GM12865 (cell line): ENCODE measurements around the gene STRIP1.

Experiments used
- DNase-seq: peaks from one replicate; pipeline ENCODE4 v3.0.0; 2010; ENCODE audit warnings: low read depth
- H3K4me3 ChIP-seq: 2 replicates; pipeline ENCODE4 v1.5.1; 2011; ENCODE audit warnings: mild to moderate bottlenecking, low read depth, low read length, control low read depth
- CTCF ChIP-seq: IDR thresholded peaks from 2 replicates; pipeline ENCODE4 v1.5.1; 2011; ENCODE audit warnings: low read length, control low read depth, low read depth, inconsistent platforms; ENCODE audit not compliant: insufficient read depth; ENCODE audit errors: missing control alignments

STRIP1 gene

DNA sequence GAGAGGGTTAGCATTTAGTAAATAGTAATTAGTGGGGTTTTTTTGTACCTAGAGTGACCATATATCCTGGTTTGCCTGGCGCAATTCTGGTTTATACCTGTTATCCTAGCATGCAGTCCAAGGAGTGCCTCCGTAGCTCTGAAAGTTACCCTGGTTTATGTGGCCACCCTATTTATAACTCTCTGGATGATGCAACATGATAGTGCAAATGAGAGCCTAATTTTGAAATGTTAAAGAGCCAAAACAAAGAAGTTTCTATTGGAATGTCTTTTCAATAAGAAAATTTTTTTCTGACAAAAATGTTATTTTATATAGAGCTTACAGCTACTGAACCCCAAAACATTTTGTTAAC is 44.1 kb upstream of the STRIP1 start:
- TF ChIP-seq CTCF, result no peak
- no peak overlapping the region for H3K4me3 ChIP-seq
- no peak for DNase-seq

DNA sequence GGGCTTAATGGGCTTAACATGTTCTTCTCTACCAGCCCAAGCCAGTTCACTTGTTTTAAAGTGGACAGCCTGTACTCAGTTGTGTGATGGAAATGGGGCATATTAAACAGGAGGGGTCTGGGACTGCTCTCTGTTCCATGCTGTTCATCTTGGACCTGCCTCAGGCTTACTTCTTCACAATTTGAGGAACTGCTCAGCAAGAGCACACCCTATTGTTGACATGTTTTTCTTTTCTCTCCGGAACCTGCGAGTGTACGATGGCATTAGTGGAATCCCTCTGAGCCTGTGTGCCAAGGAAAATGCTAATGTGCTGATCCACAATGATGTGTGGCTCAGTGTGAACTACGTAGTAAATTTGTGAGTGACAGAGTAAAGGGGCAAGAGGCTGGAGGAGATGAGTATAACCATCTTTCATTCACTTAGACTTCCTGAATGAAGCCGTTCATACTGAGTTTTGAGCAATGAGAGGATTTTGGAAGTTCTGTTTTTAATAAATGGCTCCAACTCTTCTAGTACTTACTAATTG is 43.0 kb upstream of the STRIP1 start:
- no peak overlapping the region for H3K4me3 ChIP-seq
- DNase-seq, result no peak
- no peak for TF ChIP-seq CTCF

DNA sequence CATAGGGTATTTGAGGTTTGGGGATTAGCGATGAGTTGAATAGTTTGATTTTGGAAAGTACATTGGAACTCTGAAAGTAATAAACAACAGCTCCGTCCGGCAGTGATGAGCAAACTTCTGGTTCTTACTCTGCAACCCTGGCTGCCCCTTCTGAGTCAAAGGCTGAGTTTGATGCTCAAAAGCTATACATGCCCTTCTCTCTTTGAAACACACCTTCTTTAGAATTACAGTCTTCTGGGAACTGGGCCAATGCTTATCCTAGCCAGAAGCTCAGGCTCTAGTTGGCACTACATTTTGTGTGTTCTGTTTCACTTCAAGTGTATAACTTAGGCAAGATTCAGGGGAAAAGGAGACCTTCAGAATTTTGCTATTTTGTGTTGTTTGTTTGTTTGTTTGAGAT is 40.5 kb upstream of the STRIP1 start:
- no peak for DNase-seq
- no peak overlapping the region for H3K4me3 ChIP-seq
- TF ChIP-seq CTCF, result no peak

- DNase-seq, result no peak
- no peak for TF ChIP-seq CTCF
- H3K4me3 ChIP-seq, result no peak overlapping the region
These were observed 39.8 kb upstream of the STRIP1 start for GRCh38 chr1:109994654-109995053.

- no peak for TF ChIP-seq CTCF
- no peak overlapping the region for H3K4me3 ChIP-seq
- no peak for DNase-seq
These were observed 38.9 kb upstream of the STRIP1 start for GRCh38 chr1:109995536-109995935.

GRCh38 chr1:109996476-109996875 is 37.9 kb upstream of the STRIP1 start:
- DNase-seq, result no peak
- H3K4me3 ChIP-seq, result no peak overlapping the region
- no peak for TF ChIP-seq CTCF

DNA sequence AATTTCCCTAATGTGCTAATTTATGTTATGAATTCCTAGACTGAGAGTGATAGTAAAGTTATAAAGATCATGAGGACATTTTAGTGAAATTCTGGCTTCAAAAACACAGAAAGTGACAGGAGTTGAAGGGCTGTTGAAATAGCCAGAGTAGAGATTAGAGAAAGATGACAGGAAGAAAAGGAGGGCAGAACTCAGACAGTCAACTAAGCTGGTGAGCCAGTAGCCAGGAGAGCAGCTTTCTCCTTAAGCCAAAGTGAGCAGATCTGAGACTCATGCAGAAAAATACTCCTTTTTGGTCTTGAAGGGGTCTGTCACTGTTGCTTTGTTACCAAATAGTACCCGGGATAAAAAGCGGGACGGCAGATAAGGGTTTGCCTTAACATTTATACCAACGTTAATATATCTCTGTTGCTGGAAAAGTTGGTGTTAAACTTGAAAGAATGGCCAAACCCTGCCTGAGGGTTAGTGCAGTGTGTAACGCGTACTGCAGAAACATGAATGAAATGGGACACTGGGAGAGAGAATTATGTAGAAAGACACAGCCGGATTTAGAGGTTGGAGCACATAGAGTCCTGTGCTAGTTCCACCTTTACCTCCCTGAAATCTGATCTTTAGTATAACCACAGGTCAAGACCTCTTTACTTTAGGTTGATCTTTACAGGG is 37.1 kb upstream of the STRIP1 start:
- TF ChIP-seq CTCF, result no peak

More for the DNA sequence above, 37.1 kb upstream of the STRIP1 start:
- no peak for DNase-seq
- H3K4me3 ChIP-seq, result no peak overlapping the region
